Glutamatergic neuron (in vitro differentiated cells): ENCODE measurements around the gene SPSB4. TPM values are rescaled to one million over a fixed set of nuclear protein-coding genes. Genes with fewer than 3 reads are reported as not detected.

ENCODE experiments used
- DNase-seq: peaks from one replicate; pipeline ENCODE4 v3.0.0; 2022
- H3K27ac Mint-ChIP-seq: one replicate; pipeline ENCODE4 v1.8.0; 2020; ENCODE audit warnings: mild to moderate bottlenecking, mixed read lengths, inconsistent platforms; ENCODE audit not compliant: unreplicated experiment
- H3K27me3 Mint-ChIP-seq: one replicate; pipeline ENCODE4 v1.8.0; 2020; ENCODE audit warnings: mild to moderate bottlenecking, moderate library complexity, mixed read lengths, inconsistent platforms; ENCODE audit not compliant: unreplicated experiment
- H3K36me3 Mint-ChIP-seq: one replicate; pipeline ENCODE4 v1.8.0; 2020; ENCODE audit warnings: mild to moderate bottlenecking, mixed read lengths, inconsistent platforms; ENCODE audit not compliant: unreplicated experiment
- H3K4me1 Mint-ChIP-seq: one replicate; pipeline ENCODE4 v1.8.0; 2020; ENCODE audit warnings: mild to moderate bottlenecking, low read depth, mixed read lengths, inconsistent platforms; ENCODE audit not compliant: unreplicated experiment
- H3K4me3 Mint-ChIP-seq: one replicate; pipeline ENCODE4 v1.8.0; 2020; ENCODE audit warnings: mild to moderate bottlenecking, mixed read lengths, inconsistent platforms; ENCODE audit not compliant: unreplicated experiment
- H3K9me3 Mint-ChIP-seq: one replicate; pipeline ENCODE4 v1.8.0; 2020; ENCODE audit warnings: mild to moderate bottlenecking, moderate library complexity, mixed read lengths, inconsistent platforms; ENCODE audit not compliant: unreplicated experiment
- total RNA-seq: library from RNA; stranded (reverse); fragmentation: NEBNext Ultra II Directional; extraction: Animal tissue kit (Norgen Biotek cat#: 25700); gene quantifications from one replicate; pipeline ENCODE4 v1.2.1, GENCODE V29; 2021; ENCODE audit not compliant: unreplicated experiment
- TF ChIP-seq, protein P1 (sequence below): fragments of 200-600 bp; sonication (generic); IDR thresholded peaks from one replicate; pipeline ENCODE4 v1.5.0; 2021; ENCODE audit not compliant: partially characterized antibody, unreplicated experiment

Gene SPSB4
- total RNA-seq, 1 donor from 2014 or later: 98.4 TPM

DNA sequence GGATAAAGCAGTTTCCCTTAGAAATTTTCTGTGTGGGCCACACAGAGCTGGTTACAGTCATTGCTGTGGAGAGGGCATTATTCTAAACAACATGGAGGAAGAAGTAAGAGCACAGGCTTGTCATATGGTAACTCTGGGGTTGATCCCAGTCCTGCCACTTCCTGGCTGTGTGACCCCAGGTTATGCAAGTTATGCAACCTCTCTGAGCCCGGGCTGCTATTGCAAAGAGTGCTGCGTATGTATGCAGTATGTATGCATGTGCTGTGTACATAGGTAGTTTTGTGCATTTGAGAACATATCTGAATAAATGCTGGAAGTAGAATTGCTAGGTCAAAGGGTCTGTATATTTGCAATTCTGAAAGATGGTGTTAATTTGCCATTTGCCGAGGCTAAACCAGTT is 9.2 kb downstream of the SPSB4 start:
- H3K36me3 Mint-ChIP-seq: no peaks in the 10 kb centered on the region
- peaks cover 19% of the 10 kb centered on the region for H3K27me3 Mint-ChIP-seq
- H3K27ac Mint-ChIP-seq: no peak overlapping the region
- H3K9me3 Mint-ChIP-seq: peaks cover 8% of the 10 kb centered on the region
- peaks cover 63% of the 10 kb centered on the region for H3K4me1 Mint-ChIP-seq
- no peak for DNase-seq
- no peak overlapping the region for H3K4me3 Mint-ChIP-seq
- TF ChIP-seq, protein P1, sequence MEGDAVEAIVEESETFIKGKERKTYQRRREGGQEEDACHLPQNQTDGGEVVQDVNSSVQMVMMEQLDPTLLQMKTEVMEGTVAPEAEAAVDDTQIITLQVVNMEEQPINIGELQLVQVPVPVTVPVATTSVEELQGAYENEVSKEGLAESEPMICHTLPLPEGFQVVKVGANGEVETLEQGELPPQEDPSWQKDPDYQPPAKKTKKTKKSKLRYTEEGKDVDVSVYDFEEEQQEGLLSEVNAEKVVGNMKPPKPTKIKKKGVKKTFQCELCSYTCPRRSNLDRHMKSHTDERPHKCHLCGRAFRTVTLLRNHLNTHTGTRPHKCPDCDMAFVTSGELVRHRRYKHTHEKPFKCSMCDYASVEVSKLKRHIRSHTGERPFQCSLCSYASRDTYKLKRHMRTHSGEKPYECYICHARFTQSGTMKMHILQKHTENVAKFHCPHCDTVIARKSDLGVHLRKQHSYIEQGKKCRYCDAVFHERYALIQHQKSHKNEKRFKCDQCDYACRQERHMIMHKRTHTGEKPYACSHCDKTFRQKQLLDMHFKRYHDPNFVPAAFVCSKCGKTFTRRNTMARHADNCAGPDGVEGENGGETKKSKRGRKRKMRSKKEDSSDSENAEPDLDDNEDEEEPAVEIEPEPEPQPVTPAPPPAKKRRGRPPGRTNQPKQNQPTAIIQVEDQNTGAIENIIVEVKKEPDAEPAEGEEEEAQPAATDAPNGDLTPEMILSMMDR: no peak

DNA sequence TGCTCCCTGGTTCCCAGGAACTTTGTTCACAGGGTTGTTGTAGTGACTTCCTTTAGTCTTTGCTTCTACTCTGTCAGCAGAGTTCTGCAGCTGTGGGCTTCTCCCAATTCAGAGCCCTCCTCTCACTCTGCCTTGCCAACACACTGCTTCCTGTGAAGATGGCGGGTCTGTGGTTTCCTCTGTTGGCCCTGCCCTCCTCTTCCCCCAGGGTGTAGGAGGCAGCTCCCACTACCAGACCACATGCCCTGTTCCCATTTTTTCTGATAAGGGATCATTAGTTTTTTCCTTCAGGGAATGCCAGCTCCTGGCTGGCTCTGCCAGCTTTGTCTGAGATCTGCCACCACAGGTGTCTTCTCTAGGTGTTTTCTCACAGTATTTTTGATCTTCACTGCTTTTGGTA is 12.7 kb downstream of the SPSB4 start:
- Mint-ChIP-seq H3K36me3 (no peaks in the 10 kb centered on the region), H3K4me3 (no peak overlapping the region), H3K27me3 (peaks cover 3% of the 10 kb centered on the region), H3K4me1 (peaks cover 35% of the 10 kb centered on the region), H3K27ac (no peak overlapping the region), H3K9me3 (peaks cover 2% of the 10 kb centered on the region)
- TF ChIP-seq, protein P1: no peak
- DNase-seq: no peak

DNA sequence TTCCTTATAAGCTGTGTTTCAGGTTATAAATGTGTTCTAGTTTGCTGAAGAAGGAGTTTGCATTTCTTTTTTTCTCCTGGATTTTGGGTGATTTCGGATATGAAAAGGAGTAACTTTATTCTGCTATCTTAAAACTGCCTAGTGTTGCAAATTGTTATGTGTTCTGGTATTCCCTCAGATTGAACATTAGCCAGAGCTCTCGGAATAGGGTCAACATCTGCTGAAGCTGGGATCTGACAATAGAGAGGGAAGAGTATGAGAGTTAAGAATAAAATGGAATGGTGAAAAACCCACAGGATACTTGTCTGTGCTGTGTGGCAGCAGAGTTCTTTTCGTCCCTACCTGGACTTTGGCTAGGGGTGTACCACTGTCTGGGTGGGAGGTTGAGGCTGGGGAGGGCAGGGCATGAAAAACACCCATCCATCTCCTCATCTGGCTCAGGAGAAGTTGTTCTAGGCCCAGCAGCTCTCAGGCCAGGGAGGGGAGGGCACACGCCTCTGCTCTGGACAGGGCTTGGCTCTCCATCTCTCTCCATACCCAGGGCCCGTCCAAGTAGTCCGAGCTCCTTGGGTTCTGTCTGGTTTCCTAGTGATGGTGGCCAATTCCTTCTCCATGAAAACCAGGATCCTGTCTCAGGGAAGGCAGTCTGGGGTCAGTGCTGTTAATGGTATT is 13.2 kb downstream of the SPSB4 start:
- peaks cover 4% of the 10 kb centered on the region for H3K27me3 Mint-ChIP-seq
- peak overlapping the region; percentile 16 for H3K27ac Mint-ChIP-seq
- no peak overlapping the region for H3K4me3 Mint-ChIP-seq
- peaks cover 41% of the 10 kb centered on the region for H3K4me1 Mint-ChIP-seq
- DNase-seq: no peak
- peaks cover 2% of the 10 kb centered on the region for H3K9me3 Mint-ChIP-seq
- TF ChIP-seq, protein P1: no peak
- H3K36me3 Mint-ChIP-seq: no peaks in the 10 kb centered on the region

DNA sequence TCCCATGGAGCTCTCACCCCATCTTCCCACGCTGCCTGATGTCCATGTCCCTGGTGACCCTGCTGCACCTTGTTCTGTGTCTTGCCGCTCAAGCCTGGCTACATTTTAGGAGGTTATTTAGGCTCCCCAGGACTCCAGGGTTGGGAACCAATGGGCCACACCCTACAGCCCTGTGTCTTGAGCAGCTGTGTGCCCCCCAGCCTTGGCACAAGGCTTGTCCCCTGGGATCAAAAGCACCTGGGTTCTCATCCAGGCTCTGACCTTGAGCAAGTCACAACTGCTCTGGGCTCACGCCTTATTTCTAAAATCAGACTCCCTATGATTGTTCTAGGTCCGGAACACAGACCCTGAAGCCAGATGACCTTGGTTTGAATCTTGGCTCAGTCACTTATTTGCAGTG is 14.1 kb downstream of the SPSB4 start:
- no peaks in the 10 kb centered on the region for H3K36me3 Mint-ChIP-seq
- H3K9me3 Mint-ChIP-seq: peaks cover 2% of the 10 kb centered on the region
- no peak overlapping the region for H3K27ac Mint-ChIP-seq
- peaks cover 46% of the 10 kb centered on the region for H3K4me1 Mint-ChIP-seq
- peaks cover 4% of the 10 kb centered on the region for H3K27me3 Mint-ChIP-seq
- H3K4me3 Mint-ChIP-seq: no peak overlapping the region
- TF ChIP-seq, protein P1: no peak
- DNase-seq: no peak
